ACC112 (cell line): ENCODE data around the gene SLC25A41.

Source experiments
- H2AFZ ChIP-seq: fragments of 200-600 bp; sonication (generic); one replicate; pipeline ENCODE4 v1.6.0; 2017; ENCODE audit warnings: antibody characterized with exemption, low read length; ENCODE audit not compliant: unreplicated experiment
- H3K27ac ChIP-seq: fragments of 200-600 bp; sonication (generic); 2 replicates; pipeline ENCODE4 v1.5.1; 2014; ENCODE audit warnings: low read depth, mild to moderate bottlenecking, antibody characterized with exemption, low read length, moderate library complexity
- H3K27me3 ChIP-seq: fragments of 200-600 bp; sonication (generic); 2 replicates; pipeline ENCODE4 v1.6.1; 2014; ENCODE audit warnings: mild to moderate bottlenecking, antibody characterized with exemption, low read length, moderate library complexity, mixed read lengths; ENCODE audit not compliant: insufficient read depth
- H3K36me3 ChIP-seq: fragments of 200-600 bp; sonication (generic); 2 replicates; pipeline ENCODE4 v1.6.1; 2016; ENCODE audit warnings: mild to moderate bottlenecking, antibody characterized with exemption, low read length, moderate library complexity, mixed read lengths; ENCODE audit not compliant: insufficient read depth
- H3K4me1 ChIP-seq: fragments of 200-600 bp; sonication (generic); one replicate; pipeline ENCODE4 v1.6.1; 2016; ENCODE audit warnings: low read length, mixed read lengths; ENCODE audit not compliant: insufficient read depth, unreplicated experiment, control insufficient read depth
- H3K4me3 ChIP-seq: fragments of 200-600 bp; sonication (generic); 2 replicates; pipeline ENCODE4 v1.5.1; 2014; ENCODE audit warnings: mild to moderate bottlenecking, low read depth, low read length
- H3K79me2 ChIP-seq: fragments of 200-600 bp; sonication (generic); one replicate; pipeline ENCODE4 v1.6.0; 2016; ENCODE audit warnings: low read length; ENCODE audit not compliant: control insufficient read depth, unreplicated experiment, insufficient read depth

SLC25A41 gene

GRCh38 chr19:6387372-6387771, 46.2 kb downstream of the SLC25A41 start:
- no peak overlapping the region for H3K27ac ChIP-seq
- no peak overlapping the region for H2AFZ ChIP-seq
- peaks cover 14% of the 10 kb centered on the region for H3K79me2 ChIP-seq
- H3K4me1 ChIP-seq, result peaks cover 8% of the 10 kb centered on the region
- H3K4me3 ChIP-seq, result no peak overlapping the region
- 0 out of 2 replicates have a peak, but pooled peaks cover 6% of the 10 kb centered on the region for H3K36me3 ChIP-seq
- H3K27me3 ChIP-seq, result no peaks in the 10 kb centered on the region

- no peaks in the 10 kb centered on the region for H3K79me2 ChIP-seq
- H3K4me3 ChIP-seq, result no peak overlapping the region
- H3K27me3 ChIP-seq, result no peaks in the 10 kb centered on the region
- H3K27ac ChIP-seq, result no peak overlapping the region
- no peak overlapping the region for H2AFZ ChIP-seq
- H3K36me3 ChIP-seq, result 0 out of 2 replicates have a peak, but pooled peaks cover 11% of the 10 kb centered on the region
- no peaks in the 10 kb centered on the region for H3K4me1 ChIP-seq
Observed at GRCh38 chr19:6384381-6384780, 49.2 kb downstream of the SLC25A41 start.

DNA sequence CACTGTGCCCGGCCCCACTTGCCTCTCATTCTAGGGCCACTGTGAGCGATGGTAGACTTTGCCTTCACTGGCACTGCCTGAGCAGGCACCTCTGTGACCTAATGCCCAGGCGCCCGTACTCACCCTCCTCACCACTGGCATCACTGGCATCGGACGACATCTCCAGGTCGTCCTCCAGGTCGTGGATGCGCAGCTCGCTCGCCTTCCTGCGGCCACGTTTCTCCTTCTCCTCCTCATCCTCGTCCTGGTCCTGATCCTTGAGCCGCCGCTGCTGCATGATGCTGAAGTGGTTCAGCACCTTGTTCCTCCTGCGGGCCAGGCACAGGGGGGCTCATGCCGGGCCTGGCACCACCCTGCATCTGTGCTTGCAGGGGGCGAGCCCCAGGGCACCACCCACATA, 50.4 kb downstream of the SLC25A41 start:
- no peaks in the 10 kb centered on the region for H3K4me1 ChIP-seq
- 0 out of 2 replicates have a peak, but pooled peaks cover 10% of the 10 kb centered on the region for H3K36me3 ChIP-seq
- no peak overlapping the region for H2AFZ ChIP-seq
- no peak overlapping the region for H3K27ac ChIP-seq
- no peak overlapping the region for H3K4me3 ChIP-seq
- no peaks in the 10 kb centered on the region for H3K79me2 ChIP-seq
- H3K27me3 ChIP-seq, result no peaks in the 10 kb centered on the region

DNA sequence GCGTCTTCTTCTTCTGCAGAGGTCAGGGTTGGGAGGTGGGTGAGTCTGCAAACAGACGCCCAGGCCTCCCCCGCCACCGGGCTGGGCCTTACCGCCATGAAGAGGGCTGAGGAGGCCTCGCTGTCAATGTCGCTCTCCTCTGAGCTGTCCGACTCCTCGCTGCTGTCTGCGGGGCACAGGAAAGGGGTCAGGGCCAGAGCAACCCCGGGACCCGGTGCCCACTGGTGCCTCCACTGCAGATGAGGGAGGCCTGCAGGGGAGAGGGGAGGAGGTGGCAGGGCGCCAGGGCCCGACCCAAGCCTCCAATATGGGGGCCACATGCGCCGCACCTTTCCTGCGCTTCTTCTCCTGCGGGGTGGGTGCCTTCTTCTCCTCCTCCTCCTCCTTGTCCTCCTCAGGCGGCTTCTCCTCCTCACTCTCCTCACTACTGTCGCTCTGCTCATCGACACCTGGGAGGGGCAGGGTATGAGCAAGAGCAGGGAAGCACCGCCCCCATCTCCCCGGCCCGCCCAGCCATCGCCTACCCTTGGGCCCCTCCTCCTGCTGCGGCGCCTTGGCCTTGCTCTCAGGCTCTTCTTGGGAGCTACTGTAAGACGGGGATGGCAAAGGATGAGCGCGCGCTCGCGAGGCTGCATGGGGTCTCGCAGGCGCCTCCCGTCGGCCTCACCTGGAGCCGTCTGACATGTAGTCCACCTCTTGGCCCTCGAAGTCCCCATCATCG, 52.4 kb downstream of the SLC25A41 start:
- H3K4me3 ChIP-seq, result no peak overlapping the region
- 0 out of 2 replicates have a peak, but pooled peaks cover 8% of the 10 kb centered on the region for H3K36me3 ChIP-seq

DNA sequence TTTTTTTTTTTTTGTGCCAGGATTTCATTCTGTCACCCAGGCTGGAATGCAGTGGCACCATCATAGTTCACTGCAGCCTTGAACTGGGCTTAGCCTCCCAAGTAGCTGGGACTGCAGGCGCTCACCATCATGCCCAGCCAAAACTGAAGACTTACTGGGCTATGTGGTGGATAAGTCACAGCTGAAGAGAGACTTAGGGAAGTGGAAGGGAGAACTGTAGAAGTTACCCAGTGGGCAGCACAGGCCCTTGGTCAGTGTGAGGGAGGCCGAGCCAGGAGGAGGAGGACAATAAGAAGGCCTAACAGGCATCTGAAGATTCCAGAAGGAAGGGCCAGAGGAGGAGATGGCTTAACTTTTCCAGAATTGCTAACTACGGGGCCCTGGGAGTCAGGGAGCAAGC, 53.8 kb downstream of the SLC25A41 start:
- H2AFZ ChIP-seq, result no peak overlapping the region

More for the DNA sequence above, 52.4 kb downstream of the SLC25A41 start:
- Histone ChIP-seq H2AFZ (no peak overlapping the region), H3K27ac (no peak overlapping the region), H3K4me1 (no peaks in the 10 kb centered on the region), H3K79me2 (no peaks in the 10 kb centered on the region), H3K27me3 (no peaks in the 10 kb centered on the region)

DNA sequence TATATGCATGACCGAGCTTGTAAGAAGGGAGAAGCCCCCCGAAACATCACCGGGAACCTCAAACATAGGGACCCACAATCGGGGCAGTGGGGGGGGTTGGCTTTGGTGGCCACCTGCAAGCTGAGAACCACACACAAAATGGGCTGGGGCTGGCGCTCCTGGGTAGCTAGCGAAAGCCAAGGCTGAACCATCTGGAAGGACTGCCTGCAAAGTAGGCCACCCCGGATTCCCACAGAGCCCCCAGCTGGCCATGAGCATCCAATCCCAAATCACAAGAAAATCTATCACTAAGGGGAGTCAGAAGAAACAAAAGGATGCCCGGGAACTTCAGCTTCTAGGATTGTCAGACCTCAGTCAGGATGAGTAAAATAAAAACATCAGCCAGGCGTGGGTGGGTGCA, 55.1 kb downstream of the SLC25A41 start:
- peaks cover 8% of the 10 kb centered on the region for H3K4me1 ChIP-seq
- no peak overlapping the region for H3K4me3 ChIP-seq
- H3K27me3 ChIP-seq, result no peaks in the 10 kb centered on the region
- H3K79me2 ChIP-seq, result no peaks in the 10 kb centered on the region
- H2AFZ ChIP-seq, result no peak overlapping the region
- 0 out of 2 replicates have a peak, but pooled peaks cover 8% of the 10 kb centered on the region for H3K36me3 ChIP-seq
- H3K27ac ChIP-seq, result no peak overlapping the region

More for the DNA sequence above, 53.8 kb downstream of the SLC25A41 start:
- H3K4me1 ChIP-seq, result no peaks in the 10 kb centered on the region
- H3K79me2 ChIP-seq, result no peaks in the 10 kb centered on the region
- 0 out of 2 replicates have a peak, but pooled peaks cover 8% of the 10 kb centered on the region for H3K36me3 ChIP-seq
- no peaks in the 10 kb centered on the region for H3K27me3 ChIP-seq
- no peak overlapping the region for H3K4me3 ChIP-seq
- H3K27ac ChIP-seq, result no peak overlapping the region

GRCh38 chr19:6378041-6378440, 55.5 kb downstream of the SLC25A41 start:
- Histone ChIP-seq H3K79me2 (no peaks in the 10 kb centered on the region), H3K36me3 (0 out of 2 replicates have a peak, but pooled peaks cover 8% of the 10 kb centered on the region), H3K27me3 (no peaks in the 10 kb centered on the region), H3K4me1 (peaks cover 8% of the 10 kb centered on the region), H2AFZ (no peak overlapping the region), H3K27ac (no peak overlapping the region), H3K4me3 (no peak overlapping the region)

DNA sequence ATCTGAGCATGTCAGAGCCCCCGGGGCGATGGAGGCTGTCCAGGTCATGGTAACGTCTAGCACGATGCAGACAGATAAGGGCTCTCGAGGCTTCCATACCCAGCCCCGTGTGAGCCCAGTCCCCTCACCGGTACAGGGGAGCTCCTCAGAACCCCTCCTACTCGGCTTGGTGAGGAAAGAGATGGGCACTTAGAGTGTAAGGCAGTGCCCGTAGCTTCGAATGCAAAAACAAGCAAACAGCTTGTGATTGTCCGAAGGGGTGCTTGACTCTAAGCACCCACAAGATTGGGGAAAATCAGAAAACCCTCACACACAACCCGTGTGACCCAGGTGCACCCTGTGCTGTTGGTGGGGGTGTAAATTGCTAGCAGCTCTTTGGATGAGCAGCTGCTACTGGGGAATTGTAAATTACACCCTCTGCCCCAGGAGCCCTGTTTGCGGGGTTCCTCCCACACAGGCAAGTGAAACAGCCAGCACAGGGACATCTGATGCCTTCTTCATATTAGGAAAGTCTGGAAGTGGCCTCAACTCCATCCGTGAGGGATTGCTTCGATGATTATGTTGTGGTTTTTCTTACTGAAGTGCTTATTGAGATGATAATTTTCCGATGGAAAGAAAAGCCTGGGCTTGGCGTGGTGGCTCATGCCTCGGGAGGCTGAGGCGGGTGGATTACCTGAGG, 56.9 kb downstream of the SLC25A41 start:
- Histone ChIP-seq H3K4me3 (no peak overlapping the region), H3K4me1 (peaks cover 8% of the 10 kb centered on the region), H2AFZ (no peak overlapping the region), H3K27ac (no peak overlapping the region), H3K79me2 (no peaks in the 10 kb centered on the region), H3K27me3 (no peaks in the 10 kb centered on the region), H3K36me3 (0 out of 2 replicates have a peak, but pooled peaks cover 8% of the 10 kb centered on the region)
